HG02885 (cell line): ENCODE results near the gene SRSF4.
A peak's percentile ranks its signal among the peaks of the same experiment; 100 is the strongest.
"Not testable (repeated sequence)": the region's sequence is repeated elsewhere in the genome, so short reads cannot be mapped to it uniquely, and the experiment has no call there.

Experiments used
- ATAC-seq: cut with Tn5 transposase; IDR thresholded peaks from one replicate; pipeline ENCODE4 v1.9.1; 2021; ENCODE audit warnings: mild to moderate bottlenecking; ENCODE audit not compliant: unreplicated experiment, poor library complexity

The SRSF4 gene

GRCh38 chr1:29181413-29182225 lies at the start of gene SRSF4:
Gene SRSF4, minus strand, starts transcription at chr1:29181900. Its CDS starts 148 bp downstream, at chr1:29181752.
- ATAC-seq: peak; percentile 90

GRCh38 chr1:29230553-29231378 lies 49.1 kb upstream of the SRSF4 start, which contains the start of gene MECR:
Gene MECR, minus strand, starts transcription at chr1:29230934. Its CDS starts 28 bp downstream, at chr1:29230906.
- ATAC-seq: peak; percentile 98

- no peak for ATAC-seq
Measured at GRCh38 chr1:29230204-29230552, 48.5 kb upstream of the SRSF4 start.

- no peak for ATAC-seq
Measured at GRCh38 chr1:29227511-29227910, 45.8 kb upstream of the SRSF4 start.

GRCh38 chr1:29225361-29225760 lies 43.7 kb upstream of the SRSF4 start:
- ATAC-seq: no peak

- no peak for ATAC-seq
Measured at GRCh38 chr1:29224356-29224837, 42.7 kb upstream of the SRSF4 start.

GRCh38 chr1:29223521-29223920 lies 41.8 kb upstream of the SRSF4 start:
- ATAC-seq: no peak

GRCh38 chr1:29222686-29223085 lies 41.0 kb upstream of the SRSF4 start:
- no peak for ATAC-seq

- ATAC-seq: not testable (repeated sequence)
Measured at GRCh38 chr1:29222260-29222659, 40.6 kb upstream of the SRSF4 start.

- ATAC-seq: no peak
Measured at GRCh38 chr1:29221296-29221695, 39.6 kb upstream of the SRSF4 start.

- ATAC-seq: no peak
Measured at GRCh38 chr1:29218223-29218622, 36.5 kb upstream of the SRSF4 start.

- ATAC-seq: no peak
Measured at GRCh38 chr1:29217633-29218032, 35.9 kb upstream of the SRSF4 start.

GRCh38 chr1:29213055-29213454 lies 31.4 kb upstream of the SRSF4 start:
- ATAC-seq: no peak

GRCh38 chr1:29211086-29212030 lies 29.7 kb upstream of the SRSF4 start:
- ATAC-seq: no peak

- peak; percentile 49 for ATAC-seq
Measured at GRCh38 chr1:29210278-29211085, 28.8 kb upstream of the SRSF4 start.

GRCh38 chr1:29209173-29209572 lies 27.5 kb upstream of the SRSF4 start:
- ATAC-seq: no peak

GRCh38 chr1:29208442-29208841 lies 26.7 kb upstream of the SRSF4 start:
- no peak for ATAC-seq

- ATAC-seq: no peak
Measured at GRCh38 chr1:29202584-29203340, 21.1 kb upstream of the SRSF4 start.

GRCh38 chr1:29202053-29202452 lies 20.4 kb upstream of the SRSF4 start:
- no peak for ATAC-seq
